H1 (cell line): Measurements from ENCODE around the gene MPV17. TPM values are rescaled to one million over a fixed set of nuclear protein-coding genes. Genes with fewer than 3 reads are reported as not detected.

Experiments
- CTCF ChIA-PET: fragments of 300-600 bp; sonication (Branson Sonifier 250); formaldehyde crosslinking; loops from one replicate; lab custom pipeline; 2021; ENCODE audit not compliant: partially characterized antibody; lab: Charles Lee
- POLR2A ChIA-PET: fragments of 300-600 bp; sonication (Branson Sonifier 250); formaldehyde crosslinking; loops from one replicate; lab custom pipeline; 2021; ENCODE audit warnings: inconsistent platforms; ENCODE audit not compliant: partially characterized antibody; lab: Charles Lee
- DNase-seq, 2 experiments: peaks; one replicate each; pipeline versions ENCODE4 v3.0.0 to v3.0.0-alpha.2; 2010 to 2022; ENCODE audit warnings: low spot score in 2 of 2, low read depth in 1 of 2, mixed read lengths in 1 of 2
- FAIRE-seq: peaks from 2 replicates; lab custom pipeline; 2011; peaks lifted over from hg19 to GRCh38; lab: Jason Lieb, UNC
- H2AFZ ChIP-seq: 2 replicates; pipeline ENCODE4 v1.8.1; 2012; ENCODE audit warnings: low read length, inconsistent platforms
- H2AK5ac ChIP-seq: 2 replicates; pipeline ENCODE4 v1.6.1; 2013; ENCODE audit warnings: low read depth, low read length
- H2BK120ac ChIP-seq: replicated peaks from 2 replicates; pipeline ENCODE3; 2013; ENCODE audit warnings: low read depth, low read length, inconsistent platforms
- H2BK12ac ChIP-seq: 2 replicates; pipeline ENCODE4 v1.6.1; 2013; ENCODE audit warnings: low read depth, low read length
- H2BK15ac ChIP-seq: 2 replicates; pipeline ENCODE4 v1.6.1; 2013; ENCODE audit warnings: low read length
- H2BK20ac ChIP-seq: 2 replicates; pipeline ENCODE4 v1.6.1; 2013; ENCODE audit warnings: low read length
- H2BK5ac ChIP-seq: 2 replicates; pipeline ENCODE4 v1.6.1; 2013; ENCODE audit warnings: low read depth, low read length
- H3K14ac ChIP-seq: 2 replicates; pipeline ENCODE4 v1.6.1; 2013; ENCODE audit warnings: inconsistent platforms; ENCODE audit not compliant: insufficient read length
- H3K18ac ChIP-seq: 2 replicates; pipeline ENCODE4 v1.6.1; 2013; ENCODE audit warnings: low read length; ENCODE audit errors: extremely low read depth
- H3K23ac ChIP-seq: 2 replicates; pipeline ENCODE4 v1.6.1; 2013; ENCODE audit warnings: inconsistent platforms; ENCODE audit not compliant: insufficient read length
- H3K23me2 ChIP-seq: 2 replicates; pipeline ENCODE4 v1.6.1; 2013; ENCODE audit warnings: low read depth, low read length
- H3K27ac ChIP-seq: 2 replicates; pipeline ENCODE4 v1.6.1; 2011; ENCODE audit warnings: low read depth, low read length, inconsistent platforms
- H3K27me3 ChIP-seq, 4 experiments: replicated peaks in 1 of 4; 1 replicate in 1 of 4; 2 replicates in 3 of 4; pipeline versions ENCODE4 v1.6.1 to v1.8.1; 2011 to 2013; ENCODE audit warnings: low read length in 3 of 4, mild to moderate bottlenecking in 3 of 4, inconsistent platforms in 2 of 4, mixed read lengths in 2 of 4, moderate library complexity in 1 of 4; ENCODE audit not compliant: control insufficient read depth in 3 of 4, insufficient read depth in 3 of 4; ENCODE audit errors: extremely low read depth in 1 of 4
- H3K36me3 ChIP-seq, 4 experiments: 2 replicates each; pipeline versions ENCODE4 v1.6.1 to v1.8.1; 2011 to 2013; ENCODE audit warnings: mild to moderate bottlenecking in 4 of 4, low read length in 3 of 4, moderate library complexity in 2 of 4, control low read depth in 1 of 4, inconsistent platforms in 1 of 4; ENCODE audit not compliant: insufficient read depth in 4 of 4, control insufficient read depth in 2 of 4
- H3K4ac ChIP-seq: replicated peaks from 2 replicates; pipeline ENCODE3; 2013; ENCODE audit warnings: low read length, low read depth, mixed read lengths, inconsistent platforms; ENCODE audit not compliant: insufficient read length
- H3K4me1 ChIP-seq, 4 experiments: replicated peaks in 1 of 4; 1 replicate in 1 of 4; 2 replicates in 3 of 4; pipeline versions ENCODE4 v1.6.1 to v1.8.1; 2011 to 2013; ENCODE audit warnings: low read length in 3 of 4, inconsistent platforms in 2 of 4, mixed read lengths in 1 of 4; ENCODE audit not compliant: insufficient read depth in 4 of 4, control insufficient read depth in 3 of 4
- H3K4me2 ChIP-seq, 2 experiments: 2 replicates each; pipeline versions ENCODE4 v1.6.1 to v1.8.1; 2011 to 2013; ENCODE audit warnings: low read depth in 2 of 2, low read length in 2 of 2, control low read depth in 1 of 2, inconsistent platforms in 1 of 2, mild to moderate bottlenecking in 1 of 2; ENCODE audit not compliant: insufficient read depth in 1 of 2
- H3K4me3 ChIP-seq, 4 experiments: fragments of 200-600, 300-600 bp in 1 of 4; sonication (generic), shearing (Covaris generic), sonication (Bioruptor Twin) in 1 of 4; 2 replicates each; pipeline versions ENCODE4 v1.5.1 to v1.8.1; 2011 to 2016; ENCODE audit warnings: low read length in 4 of 4, low read depth in 3 of 4, control low read depth in 2 of 4, inconsistent platforms in 2 of 4, mild to moderate bottlenecking in 2 of 4, mixed read lengths in 1 of 4, moderate library complexity in 1 of 4; ENCODE audit not compliant: insufficient read depth in 2 of 4; ENCODE audit errors: extremely low read depth in 1 of 4
- H3K56ac ChIP-seq: replicated peaks from 2 replicates; pipeline ENCODE3; 2013; ENCODE audit warnings: low read depth, mild to moderate bottlenecking, mixed read lengths, low read length, inconsistent platforms; ENCODE audit not compliant: insufficient read length
- H3K79me1 ChIP-seq: 2 replicates; pipeline ENCODE4 v1.6.1; 2013; ENCODE audit warnings: low read depth, low read length, control low read depth
- H3K79me2 ChIP-seq, 2 experiments: 2 replicates each; pipeline versions ENCODE4 v1.6.1 to v1.8.1; 2012 to 2013; ENCODE audit warnings: low read length in 2 of 2, mild to moderate bottlenecking in 2 of 2, inconsistent platforms in 1 of 2; ENCODE audit not compliant: insufficient read depth in 2 of 2, control insufficient read depth in 1 of 2
- H3K9ac ChIP-seq, 4 experiments: replicated peaks in 1 of 4; 1 replicate in 1 of 4; 2 replicates in 3 of 4; pipeline versions ENCODE4 v1.6.1 to v1.8.1; 2011 to 2013; ENCODE audit warnings: low read depth in 3 of 4, low read length in 3 of 4, control low read depth in 2 of 4, mild to moderate bottlenecking in 2 of 4, moderate library complexity in 2 of 4, inconsistent platforms in 1 of 4; ENCODE audit errors: extremely low read depth in 1 of 4
- H3K9me3 ChIP-seq, 2 experiments: 2 replicates each; pipeline versions ENCODE4 v1.6.1 to v1.8.1; 2012 to 2013; ENCODE audit warnings: mild to moderate bottlenecking in 2 of 2, moderate library complexity in 2 of 2, control low read depth in 1 of 2, inconsistent platforms in 1 of 2, low read depth in 1 of 2, low read length in 1 of 2, mixed read lengths in 1 of 2; ENCODE audit not compliant: insufficient read depth in 2 of 2
- H4K20me1 ChIP-seq, 2 experiments: replicated peaks in 1 of 2; 2 replicates each; pipeline versions ENCODE3 to v1.8.1; 2011 to 2013; ENCODE audit warnings: inconsistent platforms in 2 of 2, low read length in 2 of 2, mild to moderate bottlenecking in 1 of 2; ENCODE audit not compliant: insufficient read depth in 2 of 2, control insufficient read depth in 1 of 2
- H4K5ac ChIP-seq: 2 replicates; pipeline ENCODE4 v1.6.1; 2013; ENCODE audit warnings: low read length, low read depth, mixed read lengths, inconsistent platforms; ENCODE audit not compliant: insufficient read length
- H4K8ac ChIP-seq: 2 replicates; pipeline ENCODE4 v1.8.0; 2013; ENCODE audit warnings: mild to moderate bottlenecking, moderate library complexity, low read length, inconsistent platforms; ENCODE audit not compliant: insufficient read depth; ENCODE audit errors: extremely low read depth
- H4K91ac ChIP-seq: replicated peaks from 2 replicates; pipeline ENCODE3; 2013; ENCODE audit warnings: low read length, mixed read lengths, inconsistent platforms; ENCODE audit not compliant: insufficient read length
- EGR1 ChIP-seq: IDR thresholded peaks from 2 replicates; pipeline ENCODE4 v1.6.1; 2011; ENCODE audit warnings: low read depth, low read length, borderline replicate concordance
- WGBS, 2 experiments: shearing (Covaris generic) in 1 of 2; methylation state at CpG; one replicate each; pipeline versions ENCODE4 v1.1.6 to v1.1.7; 2013 to 2015; ENCODE audit warnings: low lambda C conversion rate in 2 of 2, mixed read lengths in 2 of 2, inconsistent platforms in 1 of 2, low coverage in 1 of 2, missing lambda C conversion rate in 1 of 2; ENCODE audit not compliant: insufficient replicate concordance in 2 of 2, insufficient coverage in 1 of 2, insufficient read length in 1 of 2; ENCODE audit errors: extremely low coverage in 1 of 2, missing lambda C conversion rate in 1 of 2; 5-methylcytosine and 5-hydroxymethylcytosine counted together
- polyA plus RNA-seq, 7 experiments: library from polyadenylated mRNA; depleted of rRNA in 3 of 7; stranded (reverse) in 5 of 7; unstranded in 2 of 7; fragments of >200 nt in 5 of 7; fragments of 200-250 nt in 2 of 7; gene quantifications; 1 replicate in 5 of 7; 2 replicates in 1 of 7; 4 replicates in 1 of 7; pipeline versions ENCODE4 v1.2.1 to v1.2.3, GENCODE V29; 2011 to 2013; ENCODE audit warnings: missing spikeins in 2 of 7, mixed read lengths in 2 of 7
- total RNA-seq: library from RNA; stranded (reverse); fragmentation: NEBNext Ultra II Directional; extraction: Animal tissue kit (Norgen Biotek cat#: 25700); gene quantifications from 2 replicates; pipeline ENCODE4 v1.2.1, GENCODE V29; 2021
- TF ChIP-seq, protein P1 (sequence below): IDR thresholded peaks from 2 replicates; pipeline ENCODE4 v1.6.1; 2011; ENCODE audit warnings: low read length, improper control_type of control experiment
- TF ChIP-seq, protein P2 (sequence below): IDR thresholded peaks from 2 replicates; pipeline ENCODE4 v1.6.1; 2012; ENCODE audit warnings: low read length, inconsistent platforms
- TF ChIP-seq, protein P3 (sequence below), 3 experiments: IDR thresholded peaks; 1 replicate in 2 of 3; 2 replicates in 1 of 3; pipeline versions ENCODE4 v1.5.1 to v1.6.1; 2011; ENCODE audit warnings: low read length in 3 of 3, mild to moderate bottlenecking in 3 of 3, inconsistent platforms in 2 of 3, low read depth in 1 of 3, moderate library complexity in 1 of 3; ENCODE audit not compliant: insufficient read depth in 1 of 3; ENCODE audit errors: control extremely low read depth in 1 of 3

MPV17 gene
- total and polyA plus RNA-seq, 2 of the 8 experiments (the other 6 are each of a cell fraction or from before 2014, with no cell fraction given): 45.2 to 181 TPM

DNA sequence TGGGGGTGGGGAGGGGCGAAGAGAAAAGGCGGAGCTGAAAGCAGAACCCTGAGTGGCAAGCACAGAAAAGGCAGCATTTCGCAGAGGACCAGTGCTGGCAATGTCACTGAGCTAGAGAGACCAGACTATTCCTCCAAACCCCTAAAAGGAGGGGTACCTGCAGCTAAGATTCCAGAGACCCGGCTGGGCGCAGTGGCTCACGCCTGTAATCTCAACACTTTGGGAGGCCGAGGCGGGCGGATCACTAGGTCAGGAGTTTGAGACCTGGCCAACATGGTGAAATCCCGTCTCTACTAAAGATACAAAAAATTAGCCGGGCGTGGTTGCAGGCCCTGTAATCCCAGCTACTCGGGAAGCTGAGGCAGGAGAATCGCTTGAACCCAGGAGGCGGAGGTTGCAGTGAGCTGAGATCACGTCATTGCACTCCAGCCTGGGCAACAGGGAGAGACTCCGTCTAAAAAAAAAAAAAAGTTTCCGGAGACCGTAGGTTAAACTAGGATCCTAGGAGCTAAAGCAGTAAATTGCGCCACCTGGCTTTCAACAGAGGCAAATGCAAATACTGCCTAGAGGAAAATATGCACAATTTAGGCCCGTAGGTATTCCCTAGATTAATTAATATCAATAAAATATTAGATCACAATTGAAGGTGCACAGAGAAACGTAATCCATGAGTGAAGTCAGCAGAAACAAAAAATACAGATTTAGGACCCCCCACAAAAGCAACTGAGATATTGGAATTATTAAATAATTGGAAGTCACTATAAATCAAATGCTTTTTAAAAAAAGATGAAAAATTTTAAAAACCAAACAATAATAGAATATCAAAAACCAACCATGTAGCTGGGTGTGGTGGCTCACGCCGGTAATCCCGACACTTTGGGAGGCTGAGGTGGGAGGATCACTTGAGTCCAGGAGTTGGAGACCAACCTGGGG is 19.5 kb downstream of the MPV17 start:
- WGBS, 2 experiments: 45% methylated on average over 25 of the region's 25 CpGs; no CpG with 5 or more reads in 1 of the 2 experiments
- no peak overlapping the region for H2BK12ac ChIP-seq
- no peak overlapping the region for H4K8ac ChIP-seq
- no peaks in the 10 kb centered on the region for H3K79me2 ChIP-seq
- H3K27ac ChIP-seq: no peak overlapping the region
- H3K23me2 ChIP-seq: peaks cover 8% of the 10 kb centered on the region; the same call in 1 of the 2 replicates
- H3K27me3 ChIP-seq: peaks cover 29 to 34% (median 32%) of the 10 kb centered on the region in 4 experiments
- H3K36me3 ChIP-seq: no peaks in the 10 kb centered on the region
- H3K14ac ChIP-seq: no peak overlapping the region
- no peak overlapping the region; the same call in 1 of the 2 replicates for H2AFZ ChIP-seq
- H3K4me1 ChIP-seq: peaks cover 0 to 26% (median 13%) of the 10 kb centered on the region in 4 experiments; a peak in 5 of 7 replicates
- peaks cover 4 to 5% of the 10 kb centered on the region in 2 experiments for H4K20me1 ChIP-seq
- H3K4me3 ChIP-seq: peak overlapping the region in 1 of 4 experiments; percentile 14; a peak in 1 of 8 replicates
- DNase-seq (peak in 1 of 2 experiments; percentile 64), FAIRE-seq (no peak)
- no peaks in the 10 kb centered on the region for H3K79me1 ChIP-seq
- CTCF ChIA-PET: interaction anchor here (0.6 to 12.3 kb wide), 42 partner anchors 9 to 1578 kb away, joined by 3 to 413 read pairs (median 4); partner anchors contain the start of genes DNAJC5G, GTF3C2, MPV17 and SLC30A3
- no peak overlapping the region for H2AK5ac ChIP-seq
- H3K9ac ChIP-seq: no peak overlapping the region
- no peak overlapping the region for H2BK5ac ChIP-seq
- H2BK120ac ChIP-seq: no peak overlapping the region
- H3K18ac ChIP-seq: peak overlapping the region; percentile 5; the same call in 1 of the 2 replicates
- no peak overlapping the region for H2BK20ac ChIP-seq
- H3K4ac ChIP-seq: no peak overlapping the region
- H3K4me2 ChIP-seq: peak overlapping the region in 1 of 2 experiments; percentile 44; a peak in 1 of 4 replicates
- H3K56ac ChIP-seq: no peak overlapping the region
- H4K91ac ChIP-seq: no peak overlapping the region
- H3K23ac ChIP-seq: no peak overlapping the region
- POLR2A ChIA-PET: interaction anchor here (0.6 to 4.3 kb wide), 16 partner anchors 9 to 333 kb away, joined by 3 to 38 read pairs (median 4); partner anchors contain the start of genes MAPRE3 and MPV17
- no peaks in the 10 kb centered on the region; a peak in 1 of 4 replicates for H3K9me3 ChIP-seq
- no peak overlapping the region for H2BK15ac ChIP-seq
- no peak overlapping the region for H4K5ac ChIP-seq
- TF ChIP-seq, protein P1, sequence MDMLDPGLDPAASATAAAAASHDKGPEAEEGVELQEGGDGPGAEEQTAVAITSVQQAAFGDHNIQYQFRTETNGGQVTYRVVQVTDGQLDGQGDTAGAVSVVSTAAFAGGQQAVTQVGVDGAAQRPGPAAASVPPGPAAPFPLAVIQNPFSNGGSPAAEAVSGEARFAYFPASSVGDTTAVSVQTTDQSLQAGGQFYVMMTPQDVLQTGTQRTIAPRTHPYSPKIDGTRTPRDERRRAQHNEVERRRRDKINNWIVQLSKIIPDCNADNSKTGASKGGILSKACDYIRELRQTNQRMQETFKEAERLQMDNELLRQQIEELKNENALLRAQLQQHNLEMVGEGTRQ: no peak
- TF ChIP-seq, protein P2, sequence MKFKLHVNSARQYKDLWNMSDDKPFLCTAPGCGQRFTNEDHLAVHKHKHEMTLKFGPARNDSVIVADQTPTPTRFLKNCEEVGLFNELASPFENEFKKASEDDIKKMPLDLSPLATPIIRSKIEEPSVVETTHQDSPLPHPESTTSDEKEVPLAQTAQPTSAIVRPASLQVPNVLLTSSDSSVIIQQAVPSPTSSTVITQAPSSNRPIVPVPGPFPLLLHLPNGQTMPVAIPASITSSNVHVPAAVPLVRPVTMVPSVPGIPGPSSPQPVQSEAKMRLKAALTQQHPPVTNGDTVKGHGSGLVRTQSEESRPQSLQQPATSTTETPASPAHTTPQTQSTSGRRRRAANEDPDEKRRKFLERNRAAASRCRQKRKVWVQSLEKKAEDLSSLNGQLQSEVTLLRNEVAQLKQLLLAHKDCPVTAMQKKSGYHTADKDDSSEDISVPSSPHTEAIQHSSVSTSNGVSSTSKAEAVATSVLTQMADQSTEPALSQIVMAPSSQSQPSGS: 0 out of 2 replicates have a peak, but pooled peaks have one; percentile 68
- no peak for TF ChIP-seq EGR1
- TF ChIP-seq, protein P3, sequence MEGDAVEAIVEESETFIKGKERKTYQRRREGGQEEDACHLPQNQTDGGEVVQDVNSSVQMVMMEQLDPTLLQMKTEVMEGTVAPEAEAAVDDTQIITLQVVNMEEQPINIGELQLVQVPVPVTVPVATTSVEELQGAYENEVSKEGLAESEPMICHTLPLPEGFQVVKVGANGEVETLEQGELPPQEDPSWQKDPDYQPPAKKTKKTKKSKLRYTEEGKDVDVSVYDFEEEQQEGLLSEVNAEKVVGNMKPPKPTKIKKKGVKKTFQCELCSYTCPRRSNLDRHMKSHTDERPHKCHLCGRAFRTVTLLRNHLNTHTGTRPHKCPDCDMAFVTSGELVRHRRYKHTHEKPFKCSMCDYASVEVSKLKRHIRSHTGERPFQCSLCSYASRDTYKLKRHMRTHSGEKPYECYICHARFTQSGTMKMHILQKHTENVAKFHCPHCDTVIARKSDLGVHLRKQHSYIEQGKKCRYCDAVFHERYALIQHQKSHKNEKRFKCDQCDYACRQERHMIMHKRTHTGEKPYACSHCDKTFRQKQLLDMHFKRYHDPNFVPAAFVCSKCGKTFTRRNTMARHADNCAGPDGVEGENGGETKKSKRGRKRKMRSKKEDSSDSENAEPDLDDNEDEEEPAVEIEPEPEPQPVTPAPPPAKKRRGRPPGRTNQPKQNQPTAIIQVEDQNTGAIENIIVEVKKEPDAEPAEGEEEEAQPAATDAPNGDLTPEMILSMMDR (IDR thresholded peaks at IDR 0.05; ENCODE audit: control extremely low read depth in 1 of 3, insufficient read depth in 1 of 3, low read depth in 1 of 3, low read length in 3 of 3): peak in 2 of 3 experiments; percentile 74 to 81; a peak in 3 of 4 replicates
